Measurements from ENCODE around the gene RYR3. TPM values are rescaled to one million over a fixed set of nuclear protein-coding genes. Genes with fewer than 3 reads are reported as not detected.

Gene RYR3
- total RNA-seq, 4 donors from 2014 or later = 1.5 to 7.3 (median 1.9) TPM

DNA sequence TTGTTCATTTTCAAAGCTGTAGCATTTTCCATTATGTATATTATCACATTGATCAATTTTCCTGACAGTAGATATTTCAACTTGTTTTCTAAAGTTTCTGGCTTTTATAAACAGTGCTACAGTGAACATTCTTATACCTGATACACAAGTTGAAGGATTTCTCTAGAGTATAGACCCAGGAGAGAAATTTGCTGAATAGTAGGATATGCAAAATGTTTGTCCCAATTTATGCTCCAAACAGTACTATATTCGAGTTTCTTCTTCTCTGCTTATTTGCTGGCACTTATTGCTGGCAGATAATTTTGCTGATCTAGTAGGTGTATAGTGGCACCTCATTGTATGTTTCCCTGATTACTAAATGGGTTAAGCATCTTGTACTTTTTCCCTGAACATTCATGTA is 540.3 kb downstream of the RYR3 start:
- TF ChIP-seq, protein P1, sequence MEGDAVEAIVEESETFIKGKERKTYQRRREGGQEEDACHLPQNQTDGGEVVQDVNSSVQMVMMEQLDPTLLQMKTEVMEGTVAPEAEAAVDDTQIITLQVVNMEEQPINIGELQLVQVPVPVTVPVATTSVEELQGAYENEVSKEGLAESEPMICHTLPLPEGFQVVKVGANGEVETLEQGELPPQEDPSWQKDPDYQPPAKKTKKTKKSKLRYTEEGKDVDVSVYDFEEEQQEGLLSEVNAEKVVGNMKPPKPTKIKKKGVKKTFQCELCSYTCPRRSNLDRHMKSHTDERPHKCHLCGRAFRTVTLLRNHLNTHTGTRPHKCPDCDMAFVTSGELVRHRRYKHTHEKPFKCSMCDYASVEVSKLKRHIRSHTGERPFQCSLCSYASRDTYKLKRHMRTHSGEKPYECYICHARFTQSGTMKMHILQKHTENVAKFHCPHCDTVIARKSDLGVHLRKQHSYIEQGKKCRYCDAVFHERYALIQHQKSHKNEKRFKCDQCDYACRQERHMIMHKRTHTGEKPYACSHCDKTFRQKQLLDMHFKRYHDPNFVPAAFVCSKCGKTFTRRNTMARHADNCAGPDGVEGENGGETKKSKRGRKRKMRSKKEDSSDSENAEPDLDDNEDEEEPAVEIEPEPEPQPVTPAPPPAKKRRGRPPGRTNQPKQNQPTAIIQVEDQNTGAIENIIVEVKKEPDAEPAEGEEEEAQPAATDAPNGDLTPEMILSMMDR (IDR thresholded peaks at IDR 0.05; ENCODE audit: low read depth) = no peak

DNA sequence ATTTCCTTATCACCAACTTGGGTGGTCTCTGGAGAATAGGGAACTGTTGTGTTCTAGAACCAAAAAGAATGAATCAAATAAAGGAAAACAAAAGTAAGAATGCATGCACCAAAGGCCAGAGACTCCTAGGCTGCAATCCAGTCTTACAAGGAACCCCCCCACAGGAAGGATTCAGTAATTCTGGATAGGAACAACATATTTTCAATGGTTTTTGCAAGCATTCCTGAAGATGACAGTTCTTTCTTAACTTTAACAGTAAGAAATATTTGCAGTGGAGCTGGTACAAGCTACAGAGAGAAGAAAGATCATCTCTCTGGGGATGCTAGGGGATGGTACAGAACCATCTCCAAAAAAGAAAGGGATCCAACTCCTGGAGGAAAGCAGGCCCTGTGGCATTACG is 541.3 kb downstream of the RYR3 start:
- TF ChIP-seq, protein P1 (IDR thresholded peaks at IDR 0.05; ENCODE audit: low read depth) = no peak

DNA sequence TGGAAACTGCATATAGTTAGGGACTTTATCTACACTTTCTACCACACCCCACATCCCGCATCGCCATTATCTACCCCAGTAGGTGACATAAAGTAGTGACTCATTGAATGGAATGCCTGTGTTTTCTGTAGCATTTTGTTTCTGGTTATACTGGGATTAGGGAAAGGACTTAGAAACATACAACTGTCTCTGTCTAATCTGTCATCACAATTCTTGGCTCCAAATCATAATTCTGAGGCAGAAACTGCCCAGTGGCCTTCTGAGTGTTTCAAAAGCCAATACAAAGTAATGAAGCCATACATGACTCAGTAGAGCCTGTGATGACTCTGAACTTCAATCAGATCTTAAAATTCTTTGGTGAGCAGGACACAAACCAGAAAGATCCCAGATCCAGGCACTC is 541.8 kb downstream of the RYR3 start:
- TF ChIP-seq, protein P1 (IDR thresholded peaks at IDR 0.05; ENCODE audit: low read depth) = no peak

DNA sequence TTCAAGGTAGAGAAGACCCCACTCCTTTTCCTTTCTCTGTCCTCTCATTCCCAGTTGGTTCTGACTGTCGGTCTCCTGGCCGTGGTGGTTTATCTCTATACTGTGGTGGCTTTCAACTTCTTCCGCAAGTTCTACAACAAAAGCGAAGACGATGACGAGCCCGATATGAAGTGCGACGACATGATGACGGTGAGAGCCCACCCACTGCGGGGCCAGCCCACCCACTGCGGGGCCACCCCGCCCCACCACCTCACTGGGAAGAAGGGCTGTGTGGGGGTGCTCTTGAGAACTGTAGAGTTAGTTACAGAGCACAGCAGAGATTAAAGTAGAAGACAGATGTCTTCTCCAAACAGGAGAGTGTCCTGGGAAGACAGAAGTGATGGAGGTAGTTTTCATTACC is 547.0 kb downstream of the RYR3 start:
- TF ChIP-seq, protein P1 (IDR thresholded peaks at IDR 0.05; ENCODE audit: low read depth) = no peak

DNA sequence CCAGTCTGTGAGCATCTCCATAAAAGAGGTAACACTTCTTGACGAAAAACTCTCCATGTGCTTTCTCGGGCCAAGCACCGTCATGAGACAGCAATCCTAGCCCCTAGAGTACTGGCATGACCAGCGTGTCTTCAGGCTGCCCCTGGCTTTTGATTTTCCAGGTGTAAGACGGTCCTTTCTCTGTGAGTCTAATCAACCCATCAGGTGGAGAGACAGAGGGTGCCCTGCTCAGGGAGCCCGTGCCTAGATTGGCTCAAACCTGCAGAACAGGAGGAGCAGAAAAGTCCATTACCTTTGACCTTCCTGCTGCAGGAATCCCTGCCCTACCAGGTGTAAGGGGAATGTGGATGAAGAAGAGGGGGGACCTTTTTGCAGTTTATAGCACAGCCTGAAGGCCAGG is 548.1 kb downstream of the RYR3 start:
- TF ChIP-seq, protein P1 (IDR thresholded peaks at IDR 0.05; ENCODE audit: low read depth) = no peak

DNA sequence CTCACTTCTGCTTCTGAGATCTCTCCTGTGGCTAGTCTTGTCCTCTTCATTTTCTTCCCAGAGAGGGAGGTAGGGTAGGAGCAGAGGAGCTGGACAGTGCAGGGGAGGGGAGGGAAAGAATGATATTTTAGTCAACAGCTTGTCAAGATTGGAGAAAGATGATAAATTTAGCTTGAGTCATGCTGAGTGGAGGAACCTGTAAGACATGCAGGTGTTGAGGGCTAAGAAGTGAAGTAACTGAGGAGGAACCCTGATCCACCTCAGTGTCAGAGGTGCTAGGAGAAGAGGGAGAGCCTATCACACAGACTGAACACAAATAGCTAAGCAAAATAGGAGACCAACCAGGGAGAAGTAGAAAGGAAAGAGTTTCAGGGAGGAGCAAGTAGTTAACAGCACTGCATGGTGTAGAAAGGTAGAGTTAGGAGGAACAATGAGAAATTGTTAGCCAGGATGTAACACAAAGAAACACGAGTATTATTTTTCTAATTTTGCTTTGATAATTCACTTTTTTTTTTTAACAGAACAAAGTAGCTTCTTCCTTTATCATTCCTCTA is 549.3 kb downstream of the RYR3 start:
- TF ChIP-seq, protein P1 (IDR thresholded peaks at IDR 0.05; ENCODE audit: low read depth) = no peak

DNA sequence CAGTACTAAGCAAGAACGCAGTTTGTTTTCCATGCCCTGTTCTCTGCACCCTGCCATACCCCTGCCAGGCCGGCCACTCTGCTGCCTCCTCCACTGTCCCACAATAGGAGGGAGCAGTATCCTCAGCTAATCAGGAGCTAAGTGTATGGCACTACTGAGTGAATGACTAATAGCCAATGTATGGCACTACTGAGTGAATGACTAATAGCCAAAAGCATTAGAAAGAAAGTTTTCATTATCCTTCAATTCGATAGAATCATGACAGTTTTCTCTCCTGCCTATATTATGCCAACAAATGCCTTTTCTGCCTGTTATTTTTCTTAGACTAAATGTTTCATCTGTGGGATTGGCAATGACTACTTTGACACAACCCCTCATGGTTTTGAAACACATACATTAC is 550.0 kb downstream of the RYR3 start:
- TF ChIP-seq, protein P1 (IDR thresholded peaks at IDR 0.05; ENCODE audit: low read depth) = no peak
